ENCODE data around the gene ATE1.

Gene ATE1

GRCh38 chr10:121865554-121865953 is 62.3 kb downstream of the ATE1 start:
- no peak for DNase-seq

- DNase-seq, result no peak
These were observed 63.2 kb downstream of the ATE1 start for GRCh38 chr10:121864653-121865052.

GRCh38 chr10:121864168-121864567 is 63.7 kb downstream of the ATE1 start:
- DNase-seq, result no peak

- no peak for DNase-seq
These were observed 65.2 kb downstream of the ATE1 start for GRCh38 chr10:121862649-121863048.

- DNase-seq, result no peak
These were observed 65.8 kb downstream of the ATE1 start for GRCh38 chr10:121862042-121862441.

GRCh38 chr10:121860810-121861209 is 67.0 kb downstream of the ATE1 start:
- no peak for DNase-seq

- DNase-seq, result no peak
These were observed 72.9 kb downstream of the ATE1 start for GRCh38 chr10:121854809-121855445.

- no peak for DNase-seq
These were observed 73.9 kb downstream of the ATE1 start for GRCh38 chr10:121853950-121854349.

- no peak for DNase-seq
These were observed 76.0 kb downstream of the ATE1 start for GRCh38 chr10:121851786-121852185.

- no peak for DNase-seq
These were observed 79.7 kb downstream of the ATE1 start for GRCh38 chr10:121848082-121848481.

- no peak for DNase-seq
These were observed 81.3 kb downstream of the ATE1 start for GRCh38 chr10:121846555-121846954.

- DNase-seq, result no peak
These were observed 82.6 kb downstream of the ATE1 start for GRCh38 chr10:121845044-121845784.

- no peak for DNase-seq
These were observed 83.3 kb downstream of the ATE1 start for GRCh38 chr10:121844537-121844936.

- DNase-seq, result no peak
These were observed 84.5 kb downstream of the ATE1 start for GRCh38 chr10:121843379-121843778.

- no peak for DNase-seq
These were observed 86.0 kb downstream of the ATE1 start for GRCh38 chr10:121841862-121842261.

GRCh38 chr10:121838931-121839330 is 88.9 kb downstream of the ATE1 start:
- DNase-seq, result no peak

- DNase-seq, result no peak
These were observed 89.7 kb downstream of the ATE1 start for GRCh38 chr10:121838149-121838548.

GRCh38 chr10:121836171-121836570 is 91.7 kb downstream of the ATE1 start:
- DNase-seq, result no peak

- no peak for DNase-seq
These were observed 92.5 kb downstream of the ATE1 start for GRCh38 chr10:121835376-121835775.

GRCh38 chr10:121834757-121835156 is 93.1 kb downstream of the ATE1 start:
- DNase-seq, result no peak

- no peak for DNase-seq
These were observed 94.4 kb downstream of the ATE1 start for GRCh38 chr10:121833387-121833786.

- no peak for DNase-seq
These were observed 95.2 kb downstream of the ATE1 start for GRCh38 chr10:121832647-121833046.

- DNase-seq, result no peak
These were observed 96.1 kb downstream of the ATE1 start for GRCh38 chr10:121831777-121832176.

- no peak for DNase-seq
These were observed 96.6 kb downstream of the ATE1 start for GRCh38 chr10:121831237-121831636.

- DNase-seq, result no peak
These were observed 97.7 kb downstream of the ATE1 start for GRCh38 chr10:121830101-121830500.

Data from 8988T (cell line).